ENCODE measurements around the gene ST8SIA6.
"Not testable (repeated sequence)": the region's sequence is repeated elsewhere in the genome, so short reads cannot be mapped to it uniquely, and the experiment has no call there.

The ST8SIA6 gene, protein sequence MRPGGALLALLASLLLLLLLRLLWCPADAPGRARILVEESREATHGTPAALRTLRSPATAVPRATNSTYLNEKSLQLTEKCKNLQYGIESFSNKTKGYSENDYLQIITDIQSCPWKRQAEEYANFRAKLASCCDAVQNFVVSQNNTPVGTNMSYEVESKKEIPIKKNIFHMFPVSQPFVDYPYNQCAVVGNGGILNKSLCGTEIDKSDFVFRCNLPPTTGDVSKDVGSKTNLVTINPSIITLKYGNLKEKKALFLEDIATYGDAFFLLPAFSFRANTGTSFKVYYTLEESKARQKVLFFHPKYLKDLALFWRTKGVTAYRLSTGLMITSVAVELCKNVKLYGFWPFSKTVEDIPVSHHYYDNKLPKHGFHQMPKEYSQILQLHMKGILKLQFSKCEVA

DNA sequence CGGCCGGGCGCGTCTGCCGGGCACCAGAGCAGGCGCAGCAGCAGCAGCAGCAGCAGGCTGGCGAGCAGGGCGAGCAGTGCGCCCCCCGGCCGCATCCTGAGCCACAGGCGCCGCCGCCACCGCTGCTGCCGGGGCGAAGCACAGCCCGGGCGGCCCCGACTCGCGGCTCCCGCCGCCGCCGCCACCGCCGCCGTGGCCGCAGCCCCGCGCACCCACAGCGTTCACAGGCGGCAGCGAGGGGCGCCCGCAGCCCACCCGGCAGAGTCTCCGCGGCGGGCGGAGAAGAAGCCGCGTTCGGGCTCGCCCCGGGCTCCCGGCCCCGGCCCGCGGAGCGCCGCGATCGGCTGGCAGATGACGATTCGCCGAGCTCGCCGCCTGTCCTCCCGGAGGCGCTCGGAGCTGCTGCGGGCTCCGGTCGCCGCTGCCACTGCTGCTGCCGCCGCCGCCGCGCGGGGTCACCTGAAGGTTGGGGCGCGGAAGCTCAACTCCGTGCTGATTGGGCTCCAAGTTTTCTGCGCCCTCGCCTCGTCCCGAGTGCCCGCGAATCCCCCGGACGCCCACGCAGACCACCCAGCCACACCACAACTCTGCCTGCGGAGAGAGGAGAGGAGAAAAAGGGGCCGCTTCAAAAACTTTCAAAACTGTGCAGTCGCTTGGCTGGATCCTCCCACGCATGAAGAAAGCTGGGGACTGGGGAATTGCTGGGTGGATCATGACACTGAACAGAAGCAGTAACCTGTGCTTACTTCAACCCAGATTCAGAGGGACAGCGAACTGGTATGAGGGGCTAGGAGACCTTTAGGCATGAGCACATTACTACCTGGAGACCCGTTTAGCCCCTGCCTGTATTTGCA is at the start of gene ST8SIA6:
ST8SIA6 (minus strand) TSS at position 435 of the 854 bp plus-strand sequence; CDS start at position 95, 340 bp downstream.
- DNase-seq (ENCODE audit: low read depth in 1 of 2, low spot score in 1 of 2), result peak; percentile 29 to 30

DNA sequence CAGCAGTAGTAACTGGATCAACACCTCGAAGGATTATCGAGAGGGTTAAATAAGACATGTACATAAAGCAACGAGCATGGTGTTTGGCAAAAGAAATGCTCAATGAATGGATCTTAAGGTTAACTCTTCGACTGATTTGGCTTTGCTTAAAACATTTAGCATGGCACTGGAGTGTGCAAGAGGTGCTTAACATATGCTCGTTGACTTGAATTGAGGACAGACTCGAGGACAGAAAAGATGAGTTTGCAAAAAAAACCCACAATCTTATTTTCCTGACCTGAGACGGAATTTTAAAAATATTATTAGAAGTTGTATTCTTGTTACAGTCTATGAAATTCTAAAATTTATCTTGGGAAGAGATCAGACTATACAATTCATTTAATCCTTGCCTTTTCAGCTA is 49.4 kb upstream of the ST8SIA6 start:
- no peak for DNase-seq (ENCODE audit: low read depth in 1 of 2, low spot score in 1 of 2)

DNA sequence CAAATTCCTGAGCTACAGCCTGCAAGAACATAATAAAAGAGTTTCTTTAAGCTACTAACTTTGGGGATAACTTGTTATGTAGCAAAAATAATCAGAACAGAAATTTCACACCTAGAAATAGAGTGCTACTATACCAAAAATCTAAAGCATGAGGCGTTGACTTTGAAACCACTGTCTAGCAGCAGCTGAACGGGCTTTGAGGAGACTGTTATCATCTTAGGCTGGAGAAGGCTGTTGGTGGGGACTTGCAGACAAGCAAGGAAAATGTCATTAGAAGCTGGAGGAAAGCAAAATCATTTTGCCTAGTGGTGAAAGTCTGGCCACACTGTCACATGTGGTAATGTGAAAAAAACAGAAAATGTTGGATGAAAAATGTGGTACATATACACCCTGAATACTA is 48.4 kb upstream of the ST8SIA6 start:
- no peak for DNase-seq (ENCODE audit: low read depth in 1 of 2, low spot score in 1 of 2)

DNA sequence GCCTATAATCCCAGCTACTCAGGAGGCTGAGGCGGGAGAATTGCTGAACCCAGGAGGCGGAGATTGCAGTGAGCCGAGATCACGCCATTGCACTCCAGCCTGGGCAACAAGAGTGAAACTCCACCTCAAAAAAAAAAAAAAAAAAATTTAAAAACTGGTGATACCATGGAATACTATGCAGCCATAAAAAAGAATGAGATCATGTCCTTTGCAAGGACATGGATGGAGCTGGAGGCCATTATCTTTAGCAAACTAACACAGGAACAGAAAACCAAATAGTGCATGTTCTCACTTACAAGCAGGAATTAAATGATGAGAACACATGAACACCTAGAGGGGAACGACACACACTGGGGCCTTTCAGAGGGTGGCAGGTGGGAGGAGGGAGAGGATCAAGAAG is 44.6 kb upstream of the ST8SIA6 start:
- not testable (repeated sequence) for DNase-seq (ENCODE audit: low read depth in 1 of 2, low spot score in 1 of 2)

DNA sequence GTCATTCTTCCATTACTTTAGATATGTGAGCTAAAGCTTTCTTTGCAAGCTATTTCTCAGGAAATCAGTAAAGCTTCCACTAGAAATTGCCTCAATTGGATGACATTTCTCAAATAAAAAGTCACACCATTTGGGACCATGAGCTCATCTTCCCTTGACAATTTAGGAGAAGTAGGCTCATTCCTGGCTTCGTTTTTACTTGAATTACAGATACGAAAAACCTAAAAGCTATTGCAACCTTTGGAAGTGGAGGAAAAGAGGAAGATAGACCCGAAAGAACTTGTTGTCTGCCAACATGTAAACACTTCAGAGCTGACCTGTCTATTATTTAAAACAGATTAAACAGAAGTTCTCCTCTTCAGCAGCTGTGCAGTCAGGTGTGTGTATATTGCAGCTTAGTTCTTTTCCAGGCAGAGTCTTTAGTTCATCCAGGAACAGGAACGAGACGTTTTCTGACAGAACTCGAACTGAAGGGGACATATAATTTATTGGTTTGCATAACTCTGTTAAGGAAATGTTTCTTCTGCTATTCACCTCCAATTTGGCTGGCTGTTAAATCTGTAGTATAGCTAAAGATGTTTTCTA is 43.1 kb upstream of the ST8SIA6 start:
- no peak for DNase-seq (ENCODE audit: low read depth in 1 of 2, low spot score in 1 of 2)

DNA sequence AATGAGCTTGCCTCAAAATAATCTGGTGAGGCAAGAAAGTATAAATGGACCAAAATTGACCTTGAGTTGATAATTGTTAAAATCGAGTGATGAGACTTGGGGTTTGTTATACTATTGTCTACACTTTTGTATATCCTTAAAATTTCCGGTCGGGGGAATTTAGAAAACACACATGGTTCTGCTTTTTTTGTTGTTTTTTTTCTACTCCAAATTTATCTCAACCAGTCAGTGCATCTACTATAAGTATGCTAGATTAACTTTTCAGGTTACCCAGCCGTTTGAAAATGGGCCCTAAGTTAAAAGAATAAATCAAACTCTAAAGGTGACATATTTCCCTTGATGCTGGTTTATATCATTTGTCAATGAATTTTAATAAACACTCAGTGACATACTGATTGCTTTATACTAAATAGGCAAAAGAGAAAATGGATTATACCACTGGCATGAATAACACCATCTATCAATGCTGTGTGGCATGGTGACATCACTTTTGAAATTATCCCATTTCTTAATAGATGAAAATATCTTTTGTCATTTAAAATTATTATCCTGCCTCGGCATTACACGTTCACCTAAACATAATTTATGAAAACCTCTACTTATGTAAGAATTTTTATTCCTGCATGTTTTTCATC is 40.3 kb upstream of the ST8SIA6 start:
- no peak for DNase-seq (ENCODE audit: low read depth in 1 of 2, low spot score in 1 of 2)

DNA sequence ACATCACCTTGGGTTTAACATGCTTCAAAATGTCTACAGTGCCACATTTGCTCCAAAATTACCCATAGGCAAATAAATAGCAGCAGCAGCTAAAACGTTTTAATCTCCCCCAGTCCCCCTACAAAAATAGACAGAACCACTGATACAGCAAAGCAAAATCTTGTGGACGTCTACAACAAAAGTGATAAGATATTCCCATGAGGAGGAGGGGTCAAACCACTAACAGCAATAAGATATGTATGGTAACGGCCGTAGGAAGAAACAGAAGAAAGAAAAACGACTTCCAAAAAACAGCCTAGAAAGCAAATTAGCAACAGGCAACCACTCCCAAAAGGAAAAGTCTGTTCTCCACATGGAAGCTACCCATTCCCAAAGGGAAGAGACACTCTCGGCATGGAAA is 34.5 kb upstream of the ST8SIA6 start:
- no peak for DNase-seq (ENCODE audit: low read depth in 1 of 2, low spot score in 1 of 2)

DNA sequence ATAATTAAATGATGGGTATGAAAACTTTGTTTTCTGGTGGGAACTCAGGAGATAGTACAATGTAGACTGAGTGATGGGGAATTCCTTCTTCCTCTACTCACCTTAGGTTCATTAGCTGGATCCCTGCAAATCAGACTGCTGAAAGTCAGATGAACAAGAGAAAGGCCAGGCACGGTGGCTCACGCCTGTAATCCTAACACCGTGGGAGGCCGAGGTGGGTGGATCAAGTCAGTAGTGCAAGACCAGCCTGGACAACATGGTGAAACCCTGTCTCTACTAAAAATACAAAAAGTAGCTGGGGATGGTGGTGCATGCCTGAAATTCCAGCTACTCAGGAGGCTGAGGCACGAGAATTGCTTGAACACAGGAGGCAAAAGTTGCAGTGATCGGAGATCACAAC is 28.7 kb upstream of the ST8SIA6 start:
- no peak for DNase-seq (ENCODE audit: low read depth in 1 of 2, low spot score in 1 of 2)

DNA sequence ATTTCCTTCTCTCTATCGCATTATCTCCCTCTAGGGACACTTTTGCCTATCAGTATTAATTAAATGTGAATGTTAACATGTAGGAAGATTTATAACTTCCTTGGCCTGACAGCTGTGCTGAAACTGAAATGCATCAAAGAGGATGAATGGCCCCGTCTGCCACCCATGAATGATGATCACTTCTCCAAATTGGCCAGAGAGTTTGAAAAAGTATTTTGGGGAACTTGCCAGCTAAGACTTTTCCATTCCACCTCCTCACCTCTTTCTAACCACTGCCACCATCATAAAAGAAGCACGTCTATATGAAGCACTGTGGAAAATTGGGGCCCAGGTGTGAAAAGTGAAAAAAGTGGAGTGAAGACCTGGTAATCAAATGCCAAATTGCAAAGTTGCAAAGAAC is 25.4 kb upstream of the ST8SIA6 start:
- DNase-seq (ENCODE audit: low read depth in 1 of 2, low spot score in 1 of 2), result no peak

DNA sequence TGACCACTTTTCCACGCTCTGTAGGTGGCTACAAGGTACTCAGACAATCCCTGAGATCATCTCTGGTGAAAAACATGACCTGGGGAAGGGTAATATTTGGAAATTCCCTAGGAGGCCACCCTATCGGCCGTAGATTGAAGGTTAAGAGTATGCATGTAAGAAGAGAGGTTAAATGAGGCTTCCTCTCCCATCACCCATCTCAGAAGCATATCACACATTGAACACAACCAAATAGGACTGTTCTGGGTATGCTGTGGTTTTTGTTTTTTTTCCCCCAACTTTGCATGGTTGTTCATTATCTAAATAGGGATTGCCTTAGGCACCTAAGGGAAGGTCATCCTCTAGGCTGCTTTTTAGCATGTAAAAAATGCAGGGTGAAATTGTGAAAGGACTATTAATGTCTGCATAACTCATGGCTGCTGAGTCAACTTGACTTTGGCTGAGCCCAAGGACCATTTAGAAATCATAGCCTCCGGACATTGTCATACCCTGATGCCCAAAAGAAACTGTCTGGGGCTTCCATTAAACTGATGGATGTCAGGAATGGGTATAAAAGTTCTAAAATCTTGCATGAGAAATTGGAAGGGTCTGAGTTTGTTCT is 24.7 kb upstream of the ST8SIA6 start:
- no peak for DNase-seq (ENCODE audit: low read depth in 1 of 2, low spot score in 1 of 2)

DNA sequence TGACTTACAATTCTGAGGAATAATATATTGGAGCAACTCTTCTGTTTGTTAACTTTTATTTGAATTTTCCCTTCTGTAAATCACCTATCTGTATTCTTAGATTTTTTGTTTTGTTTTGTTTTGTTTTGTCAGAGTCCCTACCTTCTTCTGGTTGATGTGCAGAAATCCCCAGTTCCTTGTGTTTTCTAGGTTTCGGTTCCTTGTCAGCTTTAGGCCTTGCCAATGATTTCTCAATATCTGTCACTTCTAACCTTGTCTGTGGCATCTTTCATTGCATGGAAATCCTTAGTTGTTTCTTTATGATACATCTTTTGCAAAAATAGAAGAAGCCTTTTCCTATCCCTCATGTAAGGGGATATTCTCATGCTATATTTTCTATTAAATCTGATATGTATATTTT is 21.7 kb upstream of the ST8SIA6 start:
- DNase-seq (ENCODE audit: low read depth in 1 of 2, low spot score in 1 of 2), result no peak

DNA sequence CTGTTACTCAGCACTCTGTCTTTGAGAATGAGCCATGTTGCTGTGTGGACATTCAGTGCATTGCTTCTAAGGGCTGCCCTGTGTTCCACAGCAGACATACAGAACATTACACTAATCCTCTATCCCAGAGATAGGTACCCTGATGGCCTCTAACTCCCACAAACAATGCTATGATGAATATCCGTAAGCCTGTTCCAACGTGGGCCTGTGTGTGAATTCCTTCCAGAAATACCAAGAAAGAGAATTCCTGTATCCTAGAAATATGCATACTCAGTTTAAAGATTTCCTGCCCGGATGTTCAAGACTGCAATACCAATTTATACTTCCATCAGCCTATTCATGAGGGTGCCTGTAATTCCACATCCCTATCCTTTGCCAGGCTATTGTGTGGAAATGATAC is 21.3 kb upstream of the ST8SIA6 start:
- DNase-seq (ENCODE audit: low read depth in 1 of 2, low spot score in 1 of 2), result no peak

DNA sequence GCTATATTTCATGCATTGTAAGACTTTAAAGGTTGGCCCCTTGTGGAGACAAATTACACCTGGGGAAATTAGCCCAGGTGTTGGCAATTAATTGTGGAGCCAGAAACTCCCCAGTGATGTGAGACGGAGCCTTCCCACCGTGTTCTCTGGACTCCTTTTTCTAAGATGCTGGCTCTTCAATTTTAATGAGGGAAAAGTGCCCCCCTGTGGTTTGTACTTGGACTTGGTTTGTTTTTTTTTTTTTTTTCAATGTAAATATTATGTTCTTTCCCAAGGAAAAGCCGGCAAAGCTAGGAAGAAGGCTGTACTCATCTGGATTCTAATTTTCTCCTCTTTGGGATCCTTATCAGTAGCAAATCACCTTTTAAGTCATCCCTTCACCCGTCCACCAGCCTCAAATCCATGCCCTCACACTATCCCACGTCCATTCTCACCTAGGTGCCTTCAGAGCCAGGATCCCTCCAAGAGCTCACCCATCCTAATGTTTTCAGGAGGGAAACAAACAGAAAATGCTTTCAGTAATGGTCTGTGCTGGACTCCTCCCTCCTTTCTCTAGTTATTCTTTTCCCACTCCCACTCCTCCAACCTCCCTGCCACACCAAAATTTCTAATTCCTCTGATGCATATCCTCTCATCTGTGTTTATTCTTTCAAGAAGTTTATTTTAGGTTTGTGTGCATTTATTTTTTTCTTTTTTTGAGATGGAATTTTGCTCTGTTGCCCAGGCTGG is 20.4 kb upstream of the ST8SIA6 start:
- DNase-seq (ENCODE audit: low read depth in 1 of 2, low spot score in 1 of 2), result no peak

DNA sequence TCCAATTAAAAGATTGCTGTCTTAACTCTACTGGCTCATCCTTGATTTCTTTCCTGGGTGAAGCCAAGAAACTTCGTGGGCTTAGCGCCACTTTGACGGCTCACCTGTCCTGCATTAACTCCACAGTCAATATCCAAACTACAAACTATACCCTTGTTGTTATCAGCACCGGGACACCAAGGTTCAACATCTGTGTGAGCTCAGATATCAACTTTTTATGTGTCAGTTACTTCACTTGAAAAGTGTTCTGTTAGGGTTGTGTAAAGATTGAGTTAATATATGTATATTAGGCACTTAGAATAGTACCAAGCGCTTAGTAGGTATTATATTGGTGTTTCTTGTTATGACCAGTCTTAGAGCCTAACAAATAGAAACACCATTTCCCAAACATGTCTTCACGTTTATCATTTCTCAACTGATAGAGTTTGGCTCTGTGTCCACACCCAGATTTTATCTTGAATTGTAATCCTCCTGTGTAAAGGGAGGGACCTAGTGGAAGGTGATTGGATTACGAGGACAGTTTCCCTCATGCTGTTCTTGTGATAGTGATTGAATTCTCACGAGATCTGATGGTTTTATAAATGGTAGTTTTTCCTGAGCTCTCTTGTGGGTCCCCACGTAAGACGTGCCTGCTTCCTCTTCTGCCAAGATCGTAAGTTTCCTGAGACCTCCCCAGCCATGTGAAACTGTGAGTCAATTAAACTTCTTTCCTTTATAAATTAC is 19.0 kb upstream of the ST8SIA6 start:
- no peak for DNase-seq (ENCODE audit: low read depth in 1 of 2, low spot score in 1 of 2)

DNA sequence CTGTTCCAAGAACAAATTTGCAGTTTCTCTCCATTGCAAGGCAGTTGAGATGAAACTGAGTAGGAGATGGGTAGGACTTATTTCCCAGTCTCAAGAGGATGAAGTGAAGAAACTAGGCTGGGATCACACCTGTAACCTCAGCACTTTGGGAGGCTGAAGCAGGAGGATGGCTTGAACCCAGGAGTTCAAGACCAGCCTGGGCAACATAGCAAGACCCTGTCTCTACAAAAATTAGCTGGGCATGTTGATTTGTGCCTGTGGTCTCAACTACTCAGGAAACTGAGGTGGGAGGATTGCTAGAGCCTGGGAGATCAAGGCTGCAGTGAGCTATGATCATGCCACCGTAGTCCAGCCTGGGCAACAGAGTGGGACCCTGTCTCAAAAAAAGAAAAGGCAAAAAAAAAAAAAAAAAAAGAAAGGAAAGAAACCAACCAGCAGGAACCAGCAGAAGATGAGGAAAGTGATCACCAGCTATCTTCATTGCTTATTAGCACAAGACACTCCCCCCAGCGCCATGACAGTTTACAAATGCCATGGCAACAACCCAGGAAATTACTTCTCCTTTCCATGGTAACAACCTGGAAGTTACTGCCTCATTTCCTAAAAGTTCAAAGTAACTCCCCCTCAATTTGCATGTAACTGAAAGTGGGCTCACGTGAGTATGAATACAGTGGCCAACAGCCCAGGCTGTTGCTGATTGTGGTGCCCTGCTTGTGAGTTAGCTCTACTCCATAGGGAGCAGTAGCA is 18.3 kb upstream of the ST8SIA6 start:
- DNase-seq (ENCODE audit: low read depth in 1 of 2, low spot score in 1 of 2), result no peak

DNA sequence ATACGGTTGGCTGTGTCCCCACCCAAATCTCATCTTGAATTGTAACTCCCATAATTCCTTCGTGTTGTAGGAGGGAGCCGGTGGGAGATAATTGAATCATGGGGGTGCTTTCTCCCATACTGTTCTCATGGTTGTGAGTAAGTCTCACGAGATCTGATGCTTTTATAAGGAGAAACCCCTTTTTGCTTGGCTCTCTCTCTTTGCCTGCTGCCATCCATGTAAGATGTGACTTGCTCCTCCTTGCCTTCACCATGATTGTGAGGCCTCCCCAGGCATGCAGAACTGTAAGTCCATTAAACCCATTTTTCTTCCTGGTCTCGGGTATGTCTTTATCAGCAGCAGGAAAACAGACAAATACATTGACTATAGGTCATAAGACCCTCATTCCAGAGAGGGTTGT is 15.9 kb upstream of the ST8SIA6 start:
- no peak for DNase-seq (ENCODE audit: low read depth in 1 of 2, low spot score in 1 of 2)

DNA sequence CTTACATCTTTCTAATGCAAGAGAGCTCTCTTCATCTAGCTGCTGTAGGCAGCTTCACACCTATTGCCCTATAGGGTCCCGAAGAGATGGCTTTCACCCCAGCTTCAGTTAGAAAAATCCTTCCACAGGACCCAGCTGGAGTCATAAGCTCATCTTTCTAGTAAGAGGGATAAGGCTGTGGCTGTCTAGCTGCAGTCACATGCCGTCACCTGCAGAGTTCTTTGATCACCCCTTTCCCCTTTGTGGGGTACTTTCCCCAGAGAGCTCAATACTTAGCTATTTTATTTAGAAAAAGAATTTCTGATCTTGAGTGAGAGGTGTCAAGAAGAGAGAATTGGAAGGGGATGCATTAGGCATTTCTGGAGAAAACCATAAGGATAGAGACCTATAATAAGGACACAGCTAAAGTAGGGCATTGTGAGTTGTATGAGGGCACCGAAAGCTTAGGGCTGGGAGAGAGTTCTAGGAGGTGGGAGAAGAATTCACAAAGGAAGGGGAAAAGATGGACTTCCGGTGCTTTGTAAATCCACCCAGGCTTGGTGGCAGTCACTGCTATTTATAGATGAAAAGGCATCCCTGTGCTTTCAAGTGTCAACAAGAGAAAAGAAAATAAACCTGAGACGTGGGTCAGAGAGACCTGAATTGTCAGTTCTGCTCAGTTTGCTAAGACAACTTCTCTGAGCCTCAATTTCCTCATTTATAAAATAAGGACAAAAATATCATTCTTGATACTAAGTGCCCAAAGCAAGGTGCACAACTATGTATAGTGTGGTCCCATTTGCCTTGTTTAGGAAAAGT is 11.1 kb upstream of the ST8SIA6 start:
- no peak for DNase-seq (ENCODE audit: low read depth in 1 of 2, low spot score in 1 of 2)

DNA sequence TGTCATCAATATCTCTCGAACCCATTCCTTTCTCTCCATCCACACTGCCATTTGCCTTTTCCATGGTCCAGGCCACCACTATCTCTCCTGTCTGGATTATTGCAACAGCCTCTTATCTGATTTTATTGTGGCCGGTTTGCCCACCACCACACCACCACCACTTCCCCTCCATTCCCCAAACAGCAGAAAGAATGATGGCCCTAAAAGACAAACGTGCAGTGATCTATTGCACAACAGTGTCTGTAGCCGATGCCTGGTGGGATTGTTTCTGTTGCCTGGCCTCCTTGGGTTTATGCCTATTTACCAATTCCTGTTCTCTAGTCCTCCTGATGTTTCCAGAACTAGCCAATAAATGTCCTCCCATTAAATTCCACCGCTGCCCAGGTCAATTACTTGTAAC is 10.2 kb upstream of the ST8SIA6 start:
- DNase-seq (ENCODE audit: low read depth in 1 of 2, low spot score in 1 of 2), result no peak

All from stimulated activated CD4-positive, alpha-beta T cell treated with anti-CD3 and anti-CD28 coated beads, Interleukin-15, amount 100 ng/mL, for 1 hour (primary cell).